ENCODE data around the gene RAG1. TPM values are rescaled to one million over a fixed set of nuclear protein-coding genes. Genes with fewer than 3 reads are reported as not detected.

The RAG1 gene
- polyA plus RNA-seq, 1 donor from 2014 or later: 0.16 TPM

GRCh38 chr11:36608491-36609199 is 40.8 kb downstream of the RAG1 start:
- Histone ChIP-seq H3K27ac (ENCODE audit: low read length) (no peak overlapping the region), H3K79me2 (replicated peaks; ENCODE audit: insufficient read depth, low read length) (no peaks in the 10 kb centered on the region), H3K4me3 (ENCODE audit: low read length) (no peak overlapping the region), H3K27me3 (ENCODE audit: insufficient read depth, low read depth, low read length) (no peaks in the 10 kb centered on the region), H3K36me3 (ENCODE audit: insufficient read depth, low read length) (no peaks in the 10 kb centered on the region), H3K9ac (ENCODE audit: low read length) (no peak overlapping the region), H3K9me3 (ENCODE audit: low read length) (no peaks in the 10 kb centered on the region), H3F3A (ENCODE audit: insufficient read depth, low read length, poor library complexity, severe bottlenecking) (no peaks in the 10 kb centered on the region), H3K4me2 (ENCODE audit: low read length) (no peak overlapping the region), H3K9me2 (ENCODE audit: insufficient read depth, low read length) (no peaks in the 10 kb centered on the region), H4K20me1 (ENCODE audit: insufficient read depth) (no peaks in the 10 kb centered on the region), H2AFZ (ENCODE audit: low read depth, low read length) (no peak overlapping the region)
- TF ChIP-seq TAF1 (IDR thresholded peaks at IDR 0.05; ENCODE audit: low read depth) (no peak), POLR2AphosphoS5 (IDR thresholded peaks at IDR 0.05) (no peak), CTCF (IDR thresholded peaks at IDR 0.05; ENCODE audit: poor library complexity, severe bottlenecking) (no peak), SMC3 (conservative IDR thresholded peaks at IDR 0.05; ENCODE audit: poor library complexity) (no peak), EP300 (conservative IDR thresholded peaks at IDR 0.05; ENCODE audit: poor library complexity, severe bottlenecking) (no peak), MXI1 (conservative IDR thresholded peaks at IDR 0.05; ENCODE audit: poor library complexity, severe bottlenecking) (no peak), REST (IDR thresholded peaks at IDR 0.05; ENCODE audit: borderline replicate concordance) (no peak), RAD21 (conservative IDR thresholded peaks at IDR 0.05) (no peak), EZH2 (IDR thresholded peaks at IDR 0.05; ENCODE audit: borderline replicate concordance, insufficient read depth, low read length, poor library complexity, severe bottlenecking) (no peak)

GRCh38 chr11:36609383-36609782 is 41.6 kb downstream of the RAG1 start:
- TF ChIP-seq EZH2 (IDR thresholded peaks at IDR 0.05; ENCODE audit: borderline replicate concordance, insufficient read depth, low read length, poor library complexity, severe bottlenecking) (no peak), REST (IDR thresholded peaks at IDR 0.05; ENCODE audit: borderline replicate concordance) (no peak), POLR2AphosphoS5 (IDR thresholded peaks at IDR 0.05) (no peak)
- no peak overlapping the region for H3K4me2 ChIP-seq (ENCODE audit: low read length)

More at GRCh38 chr11:36609383-36609782, 41.6 kb downstream of the RAG1 start:
- Histone ChIP-seq H3K9me2 (ENCODE audit: insufficient read depth, low read length) (no peaks in the 10 kb centered on the region), H3K27me3 (ENCODE audit: insufficient read depth, low read depth, low read length) (no peaks in the 10 kb centered on the region), H3K9me3 (ENCODE audit: low read length) (no peaks in the 10 kb centered on the region), H3K36me3 (ENCODE audit: insufficient read depth, low read length) (no peaks in the 10 kb centered on the region), H3K4me3 (ENCODE audit: low read length) (no peak overlapping the region), H2AFZ (ENCODE audit: low read depth, low read length) (no peak overlapping the region), H3K9ac (ENCODE audit: low read length) (no peak overlapping the region), H3F3A (ENCODE audit: insufficient read depth, low read length, poor library complexity, severe bottlenecking) (no peaks in the 10 kb centered on the region), H3K79me2 (replicated peaks; ENCODE audit: insufficient read depth, low read length) (no peaks in the 10 kb centered on the region), H3K27ac (ENCODE audit: low read length) (no peak overlapping the region), H4K20me1 (ENCODE audit: insufficient read depth) (no peaks in the 10 kb centered on the region)
